ENCODE measurements around the gene DDX10. TPM values are rescaled to one million over a fixed set of nuclear protein-coding genes. Genes with fewer than 3 reads are reported as not detected.

DDX10 gene
- total and polyA plus RNA-seq, 9 of the 15 experiments (the other 6 are each of a cell fraction or from before 2014, with no cell fraction given), result 33.9 to 94.6 (median 50.7) TPM

DNA sequence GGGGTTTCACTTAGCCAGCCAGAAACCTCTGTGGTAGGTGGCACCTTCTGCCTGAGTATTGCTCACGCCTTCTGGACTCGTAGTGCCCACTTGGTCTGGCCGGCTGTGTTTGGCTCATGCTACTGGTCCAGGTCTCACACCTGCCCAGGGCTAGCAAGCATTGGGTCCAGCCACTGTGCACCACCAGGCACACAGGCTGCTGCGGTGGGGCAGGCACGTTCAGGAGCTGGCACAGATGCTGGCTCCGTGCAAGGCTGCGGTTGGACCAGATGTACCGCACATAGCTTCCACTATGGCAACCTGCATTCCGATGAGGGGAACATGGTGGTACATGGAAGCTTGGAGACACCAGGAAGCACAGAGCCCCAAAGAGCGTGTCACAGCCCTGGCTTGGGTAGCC, 36.5 kb upstream of the DDX10 start:
- Histone ChIP-seq H3K36me3 (ENCODE audit: control insufficient read depth, insufficient read depth, low read length) (no peaks in the 10 kb centered on the region), H3K9me1 (ENCODE audit: control insufficient read depth, insufficient read depth, low read length) (no peaks in the 10 kb centered on the region), H3K4me2 (ENCODE audit: insufficient read depth, low read length) (no peak overlapping the region), H3K79me2 (ENCODE audit: control insufficient read depth, insufficient read depth, low read length) (no peaks in the 10 kb centered on the region), H3K9me3 (replicated peaks; ENCODE audit: control insufficient read depth, insufficient read depth, low read depth, low read length) (0 out of 2 replicates have a peak, but pooled peaks cover 5% of the 10 kb centered on the region), H3K4me1 (replicated peaks in 1 of 2; ENCODE audit: control insufficient read depth in 2 of 2, insufficient read depth in 2 of 2, low read length in 2 of 2) (peaks cover 3 to 5% of the 10 kb centered on the region in 2 experiments; a peak in 3 of 5 replicates), H2AFZ (ENCODE audit: low read depth, low read length) (no peak overlapping the region), H3K4me3 (no peak overlapping the region), H3K9ac (ENCODE audit: insufficient read depth in 1 of 2, low read depth in 2 of 2, low read length in 2 of 2) (no peak overlapping the region), H3K27ac (ENCODE audit: extremely low read depth, low read depth, low read length) (no peak overlapping the region; the same call in 2 of the 3 replicates), H4K20me1 (replicated peaks; ENCODE audit: control insufficient read depth, insufficient read depth, low read length) (no peaks in the 10 kb centered on the region), H3K27me3 (ENCODE audit: control insufficient read depth in 2 of 2, insufficient read depth in 2 of 2, low read length in 2 of 2) (no peaks in the 10 kb centered on the region)
- FAIRE-seq (no peak), ATAC-seq (no peak), DNase-seq (ENCODE audit: extremely low read depth in 1 of 4, low spot score in 3 of 4) (no peak)
- ChIA-PET CTCF (ENCODE audit: low intra/inter-chr PET ratio) (no interaction called here), POLR2A (interaction anchor here (0.6 kb wide), 2 partner anchors 426 to 1465 kb away, joined by 3 read pairs; partner anchors contain the start of gene ZC3H12C)
- TF ChIP-seq, protein P1, sequence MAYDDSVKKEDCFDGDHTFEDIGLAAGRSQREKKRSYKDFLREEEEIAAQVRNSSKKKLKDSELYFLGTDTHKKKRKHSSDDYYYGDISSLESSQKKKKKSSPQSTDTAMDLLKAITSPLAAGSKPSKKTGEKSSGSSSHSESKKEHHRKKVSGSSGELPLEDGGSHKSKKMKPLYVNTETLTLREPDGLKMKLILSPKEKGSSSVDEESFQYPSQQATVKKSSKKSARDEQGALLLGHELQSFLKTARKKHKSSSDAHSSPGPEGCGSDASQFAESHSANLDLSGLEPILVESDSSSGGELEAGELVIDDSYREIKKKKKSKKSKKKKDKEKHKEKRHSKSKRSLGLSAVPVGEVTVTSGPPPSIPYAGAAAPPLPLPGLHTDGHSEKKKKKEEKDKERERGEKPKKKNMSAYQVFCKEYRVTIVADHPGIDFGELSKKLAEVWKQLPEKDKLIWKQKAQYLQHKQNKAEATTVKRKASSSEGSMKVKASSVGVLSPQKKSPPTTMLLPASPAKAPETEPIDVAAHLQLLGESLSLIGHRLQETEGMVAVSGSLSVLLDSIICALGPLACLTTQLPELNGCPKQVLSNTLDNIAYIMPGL (CRISPR knock-in tag; IDR thresholded peaks at IDR 0.05), result no peak
- no peak for TF ChIP-seq HMBOX1 (IDR thresholded peaks at IDR 0.05)
- WGBS (ENCODE audit: insufficient coverage, low coverage, missing lambda C conversion rate), result 61% methylated on average over 10 of the region's 10 CpGs
- intact Hi-C loops (cut with micrococcal nuclease) (no loop called here), in situ Hi-C loops (cut with MboI) (no loop called here)
- BruUV-seq (replicated peaks), result no TSS peak
